MV-4-11 (cell line): Measurements from ENCODE around the gene CIART.
"Not testable (repeated sequence)": the region's sequence is repeated elsewhere in the genome, so short reads cannot be mapped to it uniquely, and the experiment has no call there.

Experiments used
- DNase-seq: peaks from one replicate; lab custom pipeline; 2025; lab: John Stamatoyannopoulos, UW

CIART gene, protein sequence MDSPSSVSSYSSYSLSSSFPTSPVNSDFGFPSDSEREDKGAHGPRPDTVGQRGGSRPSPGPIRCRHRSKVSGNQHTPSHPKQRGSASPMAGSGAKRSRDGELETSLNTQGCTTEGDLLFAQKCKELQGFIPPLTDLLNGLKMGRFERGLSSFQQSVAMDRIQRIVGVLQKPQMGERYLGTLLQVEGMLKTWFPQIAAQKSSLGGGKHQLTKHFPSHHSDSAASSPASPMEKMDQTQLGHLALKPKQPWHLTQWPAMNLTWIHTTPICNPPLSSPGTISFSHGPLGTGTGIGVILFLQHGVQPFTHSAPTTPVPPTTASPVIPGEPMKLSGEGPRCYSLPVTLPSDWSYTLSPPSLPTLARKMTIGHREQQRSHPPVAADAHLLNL

DNA sequence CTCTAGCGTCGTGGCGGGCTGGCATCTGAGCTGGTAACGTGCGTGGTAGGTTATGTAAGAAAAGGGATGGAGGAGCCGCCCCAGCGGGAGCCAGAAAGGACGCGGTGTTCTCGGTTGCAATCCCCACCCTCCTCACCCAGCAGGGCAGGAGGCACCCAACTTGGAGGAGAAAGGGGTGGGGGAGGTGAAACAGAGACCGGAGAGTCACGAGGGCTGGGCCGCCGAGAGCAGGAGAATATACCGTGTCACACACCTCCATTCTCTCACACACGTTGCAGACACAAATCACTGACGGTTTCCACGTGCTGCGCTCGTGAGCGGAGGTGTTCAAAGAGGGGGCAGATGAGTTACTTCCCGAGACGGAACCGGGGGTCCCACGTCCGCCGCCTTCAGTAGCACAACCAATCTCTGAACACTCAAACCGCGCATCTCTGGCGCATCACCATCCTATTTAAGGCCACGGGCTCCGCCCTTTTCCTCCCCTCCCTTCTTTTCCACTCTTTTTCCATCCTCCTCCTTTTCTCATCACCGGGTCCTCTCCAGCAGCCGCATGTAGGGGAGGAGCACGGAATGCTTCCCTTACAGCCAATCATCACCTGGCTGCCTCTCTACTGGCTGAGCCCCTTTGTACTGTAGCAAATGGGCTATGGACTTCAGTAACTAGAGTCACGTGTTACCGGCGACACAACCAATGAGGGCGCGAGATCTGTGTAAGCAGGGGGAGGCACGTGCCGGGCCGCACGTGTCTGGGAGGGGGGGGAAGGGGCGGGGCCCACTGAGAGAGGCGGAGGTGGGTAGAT lies at the start of gene CIART:
CIART (plus strand) TSS at position 797 of the 800 bp plus-strand sequence. CDS start 714 bp downstream, outside the sequence.
- DNase-seq, result peak; percentile 95

GRCh38 chr1:150232921-150233320 lies 49.4 kb upstream of the CIART start:
- not testable (repeated sequence) for DNase-seq

DNA sequence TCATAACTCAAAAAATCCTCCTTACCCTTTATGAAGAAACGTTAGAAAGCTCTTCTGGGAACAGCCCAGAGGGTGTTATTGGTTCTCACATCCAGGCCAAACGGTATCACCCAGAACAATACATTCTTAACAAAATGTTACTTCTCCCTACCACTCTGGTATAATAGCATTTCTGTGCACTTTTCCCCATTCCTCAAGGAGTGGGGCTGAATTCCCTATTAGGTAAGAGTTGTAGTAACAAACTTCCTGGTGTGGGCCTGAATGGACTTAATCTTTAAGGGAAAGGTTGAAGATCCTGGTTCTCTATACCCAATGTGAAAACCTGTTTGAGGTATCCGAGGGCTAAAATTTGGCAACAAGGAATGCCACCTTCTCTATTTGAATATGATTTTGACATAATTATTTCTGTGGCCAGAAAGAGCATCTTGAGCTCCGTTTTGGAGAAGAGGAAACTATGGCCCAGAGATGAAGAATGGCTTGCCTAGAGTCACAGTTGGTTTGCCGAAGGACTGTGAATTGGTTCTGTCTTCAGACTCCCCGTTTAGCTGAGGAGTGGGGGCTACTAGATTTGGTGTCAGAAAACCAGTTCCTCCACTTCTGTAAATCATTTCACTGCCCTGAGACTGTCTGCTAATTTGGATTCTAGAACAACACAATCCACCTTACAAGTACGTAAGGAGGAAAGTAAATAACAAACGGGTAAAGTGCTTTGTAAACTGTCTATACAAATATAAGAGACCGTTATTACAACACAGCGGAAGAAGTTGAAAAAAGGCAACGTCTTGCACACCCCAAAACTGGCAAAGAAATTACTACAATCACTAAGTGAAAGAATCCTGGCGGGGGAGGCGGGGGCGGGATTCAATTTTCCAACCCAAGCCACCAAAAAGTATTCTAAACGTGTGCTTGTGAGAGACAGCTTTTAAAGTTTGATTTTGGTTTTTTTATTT lies 48.7 kb upstream of the CIART start:
- peak; percentile 73 for DNase-seq

GRCh38 chr1:150234309-150234565 lies 48.1 kb upstream of the CIART start:
- no peak for DNase-seq

- DNase-seq, result peak; percentile 78
These were observed 47.6 kb upstream of the CIART start for GRCh38 chr1:150234566-150235293.

DNA sequence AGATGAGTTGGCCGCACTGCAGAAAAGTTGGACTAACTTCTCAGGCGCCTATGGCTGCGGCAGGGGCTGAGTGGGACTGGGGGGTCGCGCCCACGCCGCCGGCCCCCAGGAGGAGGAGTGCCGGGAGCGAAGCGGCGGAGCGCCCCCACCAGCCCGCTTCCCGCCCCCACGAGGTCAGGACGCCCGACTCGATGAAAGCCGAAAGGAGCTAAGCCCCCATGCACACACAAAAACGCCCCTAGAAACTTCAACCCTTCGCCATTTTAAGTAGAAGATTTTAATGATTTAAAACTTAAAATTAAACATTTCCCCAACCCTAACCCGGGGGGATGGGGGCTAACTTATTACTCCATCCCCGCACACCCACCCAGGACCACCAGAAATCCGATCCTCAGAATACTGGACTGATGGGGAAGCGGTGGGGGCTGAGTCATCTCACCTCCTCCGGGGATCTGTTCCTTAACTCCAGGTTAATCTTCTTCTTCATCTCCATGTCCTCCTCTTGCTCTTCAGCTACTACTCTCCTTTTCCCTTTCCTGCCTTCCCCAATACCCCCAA lies 47.0 kb upstream of the CIART start:
- DNase-seq, result peak; percentile 32

DNA sequence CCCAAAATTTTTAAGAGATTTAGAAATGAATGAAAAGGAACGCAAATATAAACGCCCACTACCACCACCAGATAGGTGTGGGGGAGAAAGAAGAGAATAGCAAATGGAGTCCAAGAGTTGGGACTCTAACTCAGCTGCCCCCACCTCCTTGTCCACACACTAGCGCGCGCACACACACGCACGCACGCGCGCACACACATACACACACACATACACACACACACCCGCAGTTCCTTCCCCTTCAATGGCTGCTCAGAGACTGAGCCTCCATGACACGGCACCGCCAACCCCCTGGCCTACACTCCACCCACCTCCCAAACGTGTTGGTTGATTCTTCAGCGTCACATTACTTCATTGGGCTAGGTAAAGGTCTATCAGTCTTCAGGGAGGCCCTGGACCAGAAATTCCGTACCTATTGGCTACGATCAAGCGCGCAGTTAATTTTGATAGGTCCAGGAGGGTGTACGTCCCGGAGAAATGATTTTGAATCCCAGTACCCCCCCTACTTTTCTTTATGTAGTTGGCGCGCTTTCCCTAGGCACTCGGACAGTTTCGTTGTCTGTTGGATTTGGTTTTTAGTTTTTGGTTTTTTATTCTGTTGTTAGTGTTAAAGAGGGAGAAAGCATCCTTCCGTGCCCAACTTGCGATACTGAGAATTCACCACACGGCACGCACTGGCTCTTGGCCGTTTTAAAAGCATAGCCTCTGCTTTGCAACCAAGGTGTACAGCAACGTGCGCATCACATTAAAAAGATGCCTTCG lies 46.3 kb upstream of the CIART start, which contains the start of gene ANP32E:
ANP32E (minus strand) TSS at position 261 of the 762 bp plus-strand sequence. CDS start 326 bp downstream, outside the sequence.
- DNase-seq, result peak; percentile 100

- no peak for DNase-seq
These were observed 45.7 kb upstream of the CIART start for GRCh38 chr1:150236614-150237100.

DNA sequence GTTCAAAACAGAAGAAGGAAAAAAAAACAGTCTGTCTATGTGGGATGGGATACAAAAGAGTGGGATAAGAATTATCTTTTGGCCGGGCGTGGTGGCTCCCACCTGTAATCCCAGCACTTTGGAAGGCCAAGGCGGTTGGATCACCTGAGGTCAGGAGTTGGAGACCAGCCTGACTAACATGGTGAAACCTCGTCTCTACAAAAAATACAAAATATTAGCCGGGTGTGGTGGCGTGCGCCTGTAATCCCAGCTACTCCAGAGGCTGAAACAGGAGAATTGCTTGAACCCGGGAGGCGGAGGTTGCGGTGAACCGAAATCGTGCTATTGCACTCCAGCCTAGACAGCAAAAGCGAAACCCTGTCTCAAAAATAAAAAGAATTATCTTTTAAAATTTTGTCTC lies 45.2 kb upstream of the CIART start:
- DNase-seq, result not testable (repeated sequence)

DNA sequence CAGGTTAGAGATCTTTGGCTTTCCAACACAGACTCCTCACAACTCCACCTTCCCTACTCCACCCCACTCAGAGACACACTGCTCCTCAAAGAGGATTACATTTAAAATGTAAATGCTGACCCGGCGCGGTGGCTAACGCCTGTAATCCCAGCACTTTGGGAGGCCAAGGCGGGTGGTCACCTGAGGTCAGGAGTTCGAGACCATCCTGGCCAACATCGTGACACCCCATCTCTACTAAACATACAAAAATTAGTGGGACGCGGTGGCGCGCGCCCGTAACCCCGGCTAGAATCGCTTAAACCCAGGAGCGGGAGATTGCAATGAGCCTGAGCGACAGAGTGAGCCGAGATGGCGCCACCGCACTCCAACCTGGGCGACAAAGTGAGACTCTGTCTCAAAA lies 44.6 kb upstream of the CIART start:
- DNase-seq, result no peak

GRCh38 chr1:150243003-150243402 lies 39.4 kb upstream of the CIART start:
- no peak for DNase-seq

GRCh38 chr1:150249936-150250335 lies 32.4 kb upstream of the CIART start:
- no peak for DNase-seq

GRCh38 chr1:150256198-150256553 lies 26.2 kb upstream of the CIART start:
- DNase-seq, result no peak

DNA sequence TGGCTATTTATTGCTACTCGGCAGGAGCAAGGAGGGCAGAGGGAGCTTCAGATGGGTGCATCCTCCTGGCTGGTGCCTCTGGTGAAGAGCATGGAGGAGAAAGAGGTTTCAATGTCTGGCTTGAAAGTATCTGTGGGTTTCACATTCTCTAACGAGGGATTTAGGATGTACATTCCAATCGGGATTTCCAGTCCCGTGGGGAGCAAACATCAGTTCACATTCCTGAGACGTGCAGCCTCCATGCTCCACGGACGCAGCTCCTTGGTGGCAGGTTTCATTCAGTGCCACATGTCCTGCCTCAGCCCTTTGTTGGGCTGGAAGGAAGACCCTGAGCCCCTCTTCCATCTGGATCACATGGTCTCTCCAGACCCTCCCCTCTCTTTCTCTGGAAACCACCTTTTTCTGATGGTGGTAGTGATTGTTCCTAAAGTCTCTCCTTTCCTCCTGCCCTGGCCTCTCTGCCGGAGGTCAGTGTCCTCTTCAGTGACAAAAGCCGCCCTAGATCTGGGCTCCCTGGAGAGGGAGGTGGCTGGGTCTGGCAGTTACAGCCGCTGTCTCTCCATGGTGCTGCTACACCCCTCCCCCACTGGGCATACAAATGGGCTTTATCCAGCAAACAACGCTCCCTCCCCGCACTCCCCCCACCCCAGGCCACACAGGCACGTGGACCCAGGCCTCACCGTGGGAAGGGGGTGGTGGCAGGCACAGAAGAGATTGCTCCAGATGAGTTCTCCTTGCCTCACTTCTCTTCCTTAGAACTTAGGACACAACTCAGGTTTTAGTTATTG lies 25.6 kb upstream of the CIART start:
- no peak for DNase-seq

DNA sequence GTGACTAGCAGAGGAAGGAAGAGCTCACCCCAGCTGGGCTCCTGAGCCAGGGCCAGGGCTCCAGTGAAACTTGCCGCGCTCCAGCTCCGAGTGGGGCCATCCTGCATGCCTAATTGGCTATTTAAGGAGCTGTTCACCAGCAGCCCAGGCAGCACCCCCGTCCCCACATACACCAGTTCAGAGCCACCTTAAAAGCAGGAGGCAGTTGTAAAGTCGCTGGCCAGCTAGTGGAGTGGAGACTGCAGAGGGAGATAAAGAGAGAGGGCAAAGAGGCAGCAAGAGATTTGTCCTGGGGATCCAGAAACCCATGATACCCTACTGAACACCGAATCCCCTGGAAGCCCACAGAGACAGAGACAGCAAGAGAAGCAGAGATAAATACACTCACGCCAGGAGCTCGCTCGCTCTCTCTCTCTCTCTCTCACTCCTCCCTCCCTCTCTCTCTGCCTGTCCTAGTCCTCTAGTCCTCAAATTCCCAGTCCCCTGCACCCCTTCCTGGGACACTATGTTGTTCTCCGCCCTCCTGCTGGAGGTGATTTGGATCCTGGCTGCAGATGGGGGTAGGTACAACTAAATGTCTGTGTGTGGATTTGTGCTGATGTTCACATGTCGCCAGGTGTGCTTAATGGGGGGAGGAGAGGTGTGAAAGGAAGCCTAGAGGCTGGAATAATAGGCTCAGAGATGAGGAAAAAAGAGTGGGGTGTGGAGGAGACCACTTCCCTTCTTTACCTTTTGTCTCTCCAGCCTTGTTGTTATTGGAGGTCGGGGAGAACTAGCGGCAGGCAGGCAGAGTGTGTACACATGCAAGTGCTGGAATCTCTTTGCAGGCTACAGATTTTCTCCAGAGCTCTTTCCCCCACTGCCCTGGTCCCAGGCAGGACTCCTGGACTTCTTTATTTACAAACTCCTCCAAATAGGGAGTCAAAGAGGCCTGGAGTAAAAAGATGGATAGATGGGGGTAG lies 24.4 kb upstream of the CIART start, which contains the start of gene CA14:
CA14 (plus strand) TSS at position 151 of the 962 bp plus-strand sequence; CDS start at position 506, 355 bp downstream.
- no peak for DNase-seq

GRCh38 chr1:150259217-150259616 lies 23.1 kb upstream of the CIART start:
- DNase-seq, result no peak

DNA sequence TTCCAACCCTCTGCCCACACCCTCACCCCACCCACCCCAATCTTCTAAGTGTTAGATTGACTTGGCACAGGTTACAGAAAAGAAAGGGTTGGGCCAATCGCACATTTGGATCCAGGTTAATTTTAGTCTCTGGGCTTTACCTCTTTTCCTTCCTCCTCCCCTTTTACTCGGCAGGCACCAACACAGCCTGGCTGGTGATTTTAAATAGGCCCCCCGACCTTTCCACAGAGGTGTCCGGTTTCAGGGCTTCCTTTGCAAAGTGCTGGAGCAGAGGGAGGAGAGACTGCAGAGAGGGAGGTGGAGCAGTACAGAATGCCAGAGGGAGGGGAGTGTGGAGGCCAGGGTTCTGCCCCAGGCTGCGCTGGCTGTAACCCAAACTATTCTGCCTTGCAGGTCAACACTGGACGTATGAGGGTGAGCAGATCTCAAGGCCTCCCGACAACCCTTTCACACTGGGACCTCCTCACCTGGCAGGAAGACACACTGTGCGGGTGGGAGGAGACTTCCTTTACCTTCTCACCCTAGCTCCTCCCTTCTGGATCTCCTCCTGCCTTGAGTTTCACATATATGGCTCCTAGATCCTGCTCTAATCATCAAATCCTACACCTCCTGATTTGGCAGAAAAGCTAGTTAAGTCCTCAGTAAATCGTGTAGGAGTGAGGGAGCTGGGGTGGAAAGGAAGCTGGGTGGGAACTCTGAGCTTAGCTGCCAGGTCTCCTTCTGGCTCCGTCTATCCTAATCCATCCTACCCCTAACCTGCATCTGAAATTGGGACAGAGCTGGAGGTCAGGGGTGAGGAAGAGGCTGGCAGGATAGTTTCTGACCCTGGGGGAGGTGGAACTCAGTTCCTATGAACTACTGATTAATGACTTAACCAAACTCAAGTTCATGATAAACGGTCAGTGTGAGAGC lies 22.3 kb upstream of the CIART start:
- DNase-seq, result no peak
